HT1080 (cell line): Measurements from ENCODE around the gene CPS1. TPM values are rescaled to one million over a fixed set of nuclear protein-coding genes. Genes with fewer than 3 reads are reported as not detected.
A peak's percentile ranks its signal among the peaks of the same experiment; 100 is the strongest.

Experiments used
- DNase-seq: peaks from one replicate; pipeline ENCODE4 v3.0.0-alpha.2; 2015; ENCODE audit warnings: low read depth
- total RNA-seq: library from RNA; depleted of rRNA; stranded (reverse); fragments of >200 nt; shearing (Covaris generic); gene quantifications from 2 replicates; pipeline ENCODE4 v1.2.3, GENCODE V29; 2014

Gene CPS1
- total RNA-seq, 1 experiment from 2014 or later: 17.4 TPM

GRCh38 chr2:210546424-210547208 is 9.8 kb upstream of the CPS1 start:
- no peak for DNase-seq

- no peak for DNase-seq
Observed at GRCh38 chr2:210548031-210548430, 8.4 kb upstream of the CPS1 start.

- DNase-seq: no peak
Observed at GRCh38 chr2:210548878-210549384, 7.5 kb upstream of the CPS1 start.

- DNase-seq: no peak
Observed at GRCh38 chr2:210551001-210551400, 5.4 kb upstream of the CPS1 start.

GRCh38 chr2:210553373-210553772 is 3.0 kb upstream of the CPS1 start:
- DNase-seq: peak; percentile 29

- DNase-seq: no peak
Observed at GRCh38 chr2:210555555-210555954, 844 bp upstream of the CPS1 start.

- no peak for DNase-seq
Observed at GRCh38 chr2:210557721-210558120, 1.3 kb downstream of the CPS1 start.

GRCh38 chr2:210558708-210559107 is 2.3 kb downstream of the CPS1 start:
- DNase-seq: no peak

GRCh38 chr2:210559182-210559581 is 2.8 kb downstream of the CPS1 start:
- no peak for DNase-seq

- DNase-seq: no peak
Observed at GRCh38 chr2:210561475-210561874, 5.1 kb downstream of the CPS1 start.

- DNase-seq: no peak
Observed at GRCh38 chr2:210562091-210562490, 5.7 kb downstream of the CPS1 start.

GRCh38 chr2:210562502-210563080 is 6.2 kb downstream of the CPS1 start:
- DNase-seq: no peak

- no peak for DNase-seq
Observed at GRCh38 chr2:210567279-210567678, 10.9 kb downstream of the CPS1 start.

GRCh38 chr2:210568108-210568507 is 11.7 kb downstream of the CPS1 start:
- DNase-seq: no peak

- peak; percentile 37 for DNase-seq
Observed at GRCh38 chr2:210577263-210578071, 21.1 kb downstream of the CPS1 start.

GRCh38 chr2:210584834-210585233 is 28.4 kb downstream of the CPS1 start:
- peak; percentile 81 for DNase-seq

- DNase-seq: no peak
Observed at GRCh38 chr2:210586381-210586780, 30.0 kb downstream of the CPS1 start.

GRCh38 chr2:210591663-210592062 is 35.3 kb downstream of the CPS1 start:
- DNase-seq: no peak

GRCh38 chr2:210592726-210593125 is 36.3 kb downstream of the CPS1 start:
- no peak for DNase-seq

GRCh38 chr2:210593166-210593565 is 36.8 kb downstream of the CPS1 start:
- DNase-seq: peak; percentile 11

GRCh38 chr2:210598219-210598618 is 41.8 kb downstream of the CPS1 start:
- no peak for DNase-seq

- no peak for DNase-seq
Observed at GRCh38 chr2:210599476-210599875, 43.1 kb downstream of the CPS1 start.
